K562 (cell line): Measurements from ENCODE around the gene TCIRG1. TPM values are rescaled to one million over a fixed set of nuclear protein-coding genes. Genes with fewer than 3 reads are reported as not detected.

Source experiments
- ARID1B ChIP-seq: fragments of 450-650 bp; IDR thresholded peaks from 2 replicates; pipeline ENCODE4 v1.6.1; 2016; ENCODE audit warnings: antibody characterized with exemption, mild to moderate bottlenecking, inconsistent platforms
- ARID3A ChIP-seq: IDR thresholded peaks from 2 replicates; pipeline ENCODE4 v1.6.1; 2012; ENCODE audit warnings: low read depth, low read length, improper control_type of control experiment, borderline replicate concordance
- CHD2 ChIP-seq: IDR thresholded peaks from 2 replicates; pipeline ENCODE4 v1.6.1; 2011; ENCODE audit warnings: low read depth, low read length
- FUS ChIP-seq: fragments of 200-400 bp; formaldehyde crosslinking; optimal IDR thresholded peaks from 2 replicates; pipeline ENCODE3; 2017; ENCODE audit warnings: low read depth, low read length
- GATA2 ChIP-seq: sonication (generic); formaldehyde crosslinking; IDR thresholded peaks from 2 replicates; pipeline ENCODE4 v1.4.0; 2020; ENCODE audit warnings: mild to moderate bottlenecking, missing genetic modification reagents
- HDAC2 ChIP-seq: fragments of 450-650 bp; IDR thresholded peaks from 2 replicates; pipeline ENCODE4 v1.6.1; 2016; ENCODE audit warnings: mild to moderate bottlenecking
- LEF1 ChIP-seq: fragments of 450-650 bp; IDR thresholded peaks from 2 replicates; pipeline ENCODE4 v1.6.1; 2016; ENCODE audit warnings: mild to moderate bottlenecking
- STAT5B ChIP-seq: fragments of 250-450 bp; sonication (Bioruptor Pico); IDR thresholded peaks from 2 replicates; pipeline ENCODE4 v1.8.0; 2021; ENCODE audit warnings: mild to moderate bottlenecking, inconsistent platforms
- U2AF1 ChIP-seq: fragments of 200-400 bp; formaldehyde crosslinking; optimal IDR thresholded peaks from 2 replicates; pipeline ENCODE3; 2017; ENCODE audit warnings: mild to moderate bottlenecking, low read depth, low read length, moderate library complexity
- ZNF134 ChIP-seq: fragments of 250-450 bp; sonication (Bioruptor Pico); conservative IDR thresholded peaks from 2 replicates; pipeline ENCODE4 v1.4.0; 2020
- ZNF511 ChIP-seq: sonication (generic); formaldehyde crosslinking; IDR thresholded peaks from 2 replicates; pipeline ENCODE4 v1.8.0; 2022; ENCODE audit warnings: mild to moderate bottlenecking, missing genetic modification reagents
- ZNF644 ChIP-seq: fragments of 200-800 bp; sonication (Bioruptor generic); IDR thresholded peaks from 2 replicates; pipeline ENCODE4 v1.6.1; 2016; ENCODE audit warnings: low read depth, missing genetic modification characterization, missing compliant biosample characterization
- polyA plus RNA-seq, 8 experiments: library from polyadenylated mRNA; depleted of rRNA in 4 of 8; stranded (reverse) in 5 of 8; unstranded in 3 of 8; fragments of >200 nt; fragmentation: Nextera tagmentation in 2 of 8; fragmentation: Illumina TruSeq in 1 of 8; extraction: Ambion mirVana in 2 of 8; extraction: Trizol in 1 of 8; gene quantifications; 2 replicates each; pipeline versions ENCODE4 v1.2.1 to v1.2.3, GENCODE V29; 2011 to 2014; ENCODE audit warnings: inconsistent platforms in 1 of 8, missing spikeins in 1 of 8
- total RNA-seq, 7 experiments: library from RNA; depleted of rRNA in 6 of 7; stranded (reverse); fragments of >200 nt in 6 of 7; fragmentation: Illumina TruSeq in 2 of 7; extraction: Trizol in 2 of 7; gene quantifications; 2 replicates each; pipeline versions ENCODE4 v1.2.1 to v1.2.3, GENCODE V29; 2011 to 2021; ENCODE audit warnings: low replicate concordance in 1 of 7
- TF ChIP-seq, protein P1 (sequence below), 2 experiments: fragments of 250-450 bp in 1 of 2; fragments of 450-650 bp in 1 of 2; sonication (Bioruptor Pico) in 1 of 2; IDR thresholded peaks; 2 replicates each; pipeline versions ENCODE4 v1.6.1 to v1.8.0; 2016 to 2021; ENCODE audit warnings: mild to moderate bottlenecking in 2 of 2, moderate library complexity in 2 of 2, missing compliant biosample characterization in 1 of 2, missing genetic modification characterization in 1 of 2
- TF ChIP-seq, protein P2 (sequence below): fragments of 450-650 bp; IDR thresholded peaks from 2 replicates; pipeline ENCODE4 v1.6.1; 2016
- TF ChIP-seq, protein P3 (sequence below): fragments of 450-650 bp; formaldehyde crosslinking; IDR thresholded peaks from 2 replicates; pipeline ENCODE4 v1.4.0; 2020; ENCODE audit warnings: mild to moderate bottlenecking
- TF ChIP-seq, protein P4 (sequence below): fragments of 250-450 bp; sonication (Bioruptor Pico); IDR thresholded peaks from 2 replicates; pipeline ENCODE4 v1.4.0; 2020

Gene TCIRG1
- total and polyA plus RNA-seq, 9 of the 15 experiments (the other 6 are each of a cell fraction or from before 2014, with no cell fraction given) = 0.49 to 143 (median 24.4) TPM

- TF ChIP-seq, protein P1, sequence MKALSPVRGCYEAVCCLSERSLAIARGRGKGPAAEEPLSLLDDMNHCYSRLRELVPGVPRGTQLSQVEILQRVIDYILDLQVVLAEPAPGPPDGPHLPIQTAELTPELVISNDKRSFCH (CRISPR knock-in tag; IDR thresholded peaks at IDR 0.05) = no peak
- TF ChIP-seq, protein P1 (tag; IDR thresholded peaks at IDR 0.05) = no peak
- TF ChIP-seq ZNF511 (CRISPR knock-in tag) = no peak
- TF ChIP-seq GATA2 = no peak
- TF ChIP-seq, protein P2, sequence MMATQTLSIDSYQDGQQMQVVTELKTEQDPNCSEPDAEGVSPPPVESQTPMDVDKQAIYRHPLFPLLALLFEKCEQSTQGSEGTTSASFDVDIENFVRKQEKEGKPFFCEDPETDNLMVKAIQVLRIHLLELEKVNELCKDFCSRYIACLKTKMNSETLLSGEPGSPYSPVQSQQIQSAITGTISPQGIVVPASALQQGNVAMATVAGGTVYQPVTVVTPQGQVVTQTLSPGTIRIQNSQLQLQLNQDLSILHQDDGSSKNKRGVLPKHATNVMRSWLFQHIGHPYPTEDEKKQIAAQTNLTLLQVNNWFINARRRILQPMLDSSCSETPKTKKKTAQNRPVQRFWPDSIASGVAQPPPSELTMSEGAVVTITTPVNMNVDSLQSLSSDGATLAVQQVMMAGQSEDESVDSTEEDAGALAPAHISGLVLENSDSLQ = 0 out of 2 replicates have a peak, but pooled peaks have one; percentile 21
- TF ChIP-seq HDAC2 = peak; percentile 77; the same call in 1 of the 2 replicates
- no peak for TF ChIP-seq CHD2
- no peak for TF ChIP-seq ZNF134 (CRISPR knock-in tag)
- no peak for TF ChIP-seq U2AF1
- TF ChIP-seq, protein P3, sequence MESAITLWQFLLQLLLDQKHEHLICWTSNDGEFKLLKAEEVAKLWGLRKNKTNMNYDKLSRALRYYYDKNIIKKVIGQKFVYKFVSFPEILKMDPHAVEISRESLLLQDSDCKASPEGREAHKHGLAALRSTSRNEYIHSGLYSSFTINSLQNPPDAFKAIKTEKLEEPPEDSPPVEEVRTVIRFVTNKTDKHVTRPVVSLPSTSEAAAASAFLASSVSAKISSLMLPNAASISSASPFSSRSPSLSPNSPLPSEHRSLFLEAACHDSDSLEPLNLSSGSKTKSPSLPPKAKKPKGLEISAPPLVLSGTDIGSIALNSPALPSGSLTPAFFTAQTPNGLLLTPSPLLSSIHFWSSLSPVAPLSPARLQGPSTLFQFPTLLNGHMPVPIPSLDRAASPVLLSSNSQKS (CRISPR knock-in tag) = no peak
- TF ChIP-seq, protein P4, sequence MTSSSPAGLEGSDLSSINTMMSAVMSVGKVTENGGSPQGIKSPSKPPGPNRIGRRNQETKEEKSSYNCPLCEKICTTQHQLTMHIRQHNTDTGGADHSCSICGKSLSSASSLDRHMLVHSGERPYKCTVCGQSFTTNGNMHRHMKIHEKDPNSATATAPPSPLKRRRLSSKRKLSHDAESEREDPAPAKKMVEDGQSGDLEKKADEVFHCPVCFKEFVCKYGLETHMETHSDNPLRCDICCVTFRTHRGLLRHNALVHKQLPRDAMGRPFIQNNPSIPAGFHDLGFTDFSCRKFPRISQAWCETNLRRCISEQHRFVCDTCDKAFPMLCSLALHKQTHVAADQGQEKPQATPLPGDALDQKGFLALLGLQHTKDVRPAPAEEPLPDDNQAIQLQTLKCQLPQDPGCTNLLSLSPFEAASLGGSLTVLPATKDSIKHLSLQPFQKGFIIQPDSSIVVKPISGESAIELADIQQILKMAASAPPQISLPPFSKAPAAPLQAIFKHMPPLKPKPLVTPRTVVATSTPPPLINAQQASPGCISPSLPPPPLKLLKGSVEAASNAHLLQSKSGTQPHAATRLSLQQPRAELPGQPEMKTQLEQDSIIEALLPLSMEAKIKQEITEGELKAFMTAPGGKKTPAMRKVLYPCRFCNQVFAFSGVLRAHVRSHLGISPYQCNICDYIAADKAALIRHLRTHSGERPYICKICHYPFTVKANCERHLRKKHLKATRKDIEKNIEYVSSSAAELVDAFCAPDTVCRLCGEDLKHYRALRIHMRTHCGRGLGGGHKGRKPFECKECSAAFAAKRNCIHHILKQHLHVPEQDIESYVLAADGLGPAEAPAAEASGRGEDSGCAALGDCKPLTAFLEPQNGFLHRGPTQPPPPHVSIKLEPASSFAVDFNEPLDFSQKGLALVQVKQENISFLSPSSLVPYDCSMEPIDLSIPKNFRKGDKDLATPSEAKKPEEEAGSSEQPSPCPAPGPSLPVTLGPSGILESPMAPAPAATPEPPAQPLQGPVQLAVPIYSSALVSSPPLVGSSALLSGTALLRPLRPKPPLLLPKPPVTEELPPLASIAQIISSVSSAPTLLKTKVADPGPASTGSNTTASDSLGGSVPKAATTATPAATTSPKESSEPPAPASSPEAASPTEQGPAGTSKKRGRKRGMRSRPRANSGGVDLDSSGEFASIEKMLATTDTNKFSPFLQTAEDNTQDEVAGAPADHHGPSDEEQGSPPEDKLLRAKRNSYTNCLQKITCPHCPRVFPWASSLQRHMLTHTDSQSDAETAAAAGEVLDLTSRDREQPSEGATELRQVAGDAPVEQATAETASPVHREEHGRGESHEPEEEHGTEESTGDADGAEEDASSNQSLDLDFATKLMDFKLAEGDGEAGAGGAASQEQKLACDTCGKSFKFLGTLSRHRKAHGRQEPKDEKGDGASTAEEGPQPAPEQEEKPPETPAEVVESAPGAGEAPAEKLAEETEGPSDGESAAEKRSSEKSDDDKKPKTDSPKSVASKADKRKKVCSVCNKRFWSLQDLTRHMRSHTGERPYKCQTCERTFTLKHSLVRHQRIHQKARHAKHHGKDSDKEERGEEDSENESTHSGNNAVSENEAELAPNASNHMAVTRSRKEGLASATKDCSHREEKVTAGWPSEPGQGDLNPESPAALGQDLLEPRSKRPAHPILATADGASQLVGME (CRISPR knock-in tag) = no peak
- TF ChIP-seq ARID3A = peak; percentile 57; the same call in 1 of the 2 replicates
- TF ChIP-seq STAT5B (CRISPR knock-in tag) = no peak
- TF ChIP-seq LEF1 = peak; percentile 81; the same call in 1 of the 2 replicates
- no peak for TF ChIP-seq ZNF644 (tag)
- no peak for TF ChIP-seq FUS
- peak; percentile 61 for TF ChIP-seq ARID1B
Measured at GRCh38 chr11:68099474-68100405, 60.9 kb downstream of the TCIRG1 start (continued).
